Adipose tissue (tissue), 3 donors: Measurements from ENCODE around the gene SYNGR4. TPM values are rescaled to one million over a fixed set of nuclear protein-coding genes. Genes with fewer than 3 reads are reported as not detected.

Experiments
- H3K27ac ChIP-seq: one replicate; pipeline ENCODE4 v1.5.1; 2013; ENCODE audit warnings: low read depth, low read length
- WGBS, 3 donors: extraction: QIAGEN DNeasy Blood & Tissue Kit; methylation state at CpG; one replicate each; pipeline ENCODE4 v1.1.7; 2013; 5-methylcytosine and 5-hydroxymethylcytosine counted together
- polyA plus RNA-seq, 3 donors: library from polyadenylated mRNA; stranded (reverse); fragments of 200-250 nt; gene quantifications; one replicate each; pipeline ENCODE4 v1.2.3, GENCODE V29; 2013
- donor health status: healthy with polysubstance abuse.
- donor health status: Bipolar disorder and iron deficiency.
- donor health status: healthy.

SYNGR4 gene
- polyA plus RNA-seq, 3 donors: 0.94 TPM; not detected in 2

GRCh38 chr19:48413879-48414587 lies 49.9 kb downstream of the SYNGR4 start:
- WGBS, 3 donors: 44 to 45% (median 44%) methylated on average over 24 of the region's 24 CpGs
- H3K27ac ChIP-seq: no peak overlapping the region

GRCh38 chr19:48415395-48415794 lies 51.2 kb downstream of the SYNGR4 start:
- no peak overlapping the region for H3K27ac ChIP-seq
- 8 to 16% (median 12%) methylated on average over 9 to 14 of the region's 14 CpGs for WGBS, 3 donors

- no peak overlapping the region for H3K27ac ChIP-seq
- WGBS, 3 donors: 39 to 50% (median 41%) methylated on average over 30 of the region's 30 CpGs
Measured at GRCh38 chr19:48415806-48416221, 51.6 kb downstream of the SYNGR4 start.

GRCh38 chr19:48417421-48417820 lies 53.3 kb downstream of the SYNGR4 start:
- no peak overlapping the region for H3K27ac ChIP-seq
- WGBS, 3 donors: 67 to 86% (median 86%) methylated on average over 7 of the region's 7 CpGs

- no peak overlapping the region for H3K27ac ChIP-seq
- WGBS, 3 donors: 73 to 82% (median 75%) methylated on average over 6 of the region's 6 CpGs
Measured at GRCh38 chr19:48418317-48419064, 54.3 kb downstream of the SYNGR4 start.

- WGBS, 3 donors: 63 to 70% (median 67%) methylated on average over 31 of the region's 31 CpGs
- no peak overlapping the region for H3K27ac ChIP-seq
Measured at GRCh38 chr19:48419158-48419920, 55.2 kb downstream of the SYNGR4 start.

- no peak overlapping the region for H3K27ac ChIP-seq
- WGBS, 3 donors: 51 to 71% (median 63%) methylated on average over 16 of the region's 16 CpGs
Measured at GRCh38 chr19:48421548-48421947, 57.4 kb downstream of the SYNGR4 start.

GRCh38 chr19:48424694-48425219 lies 60.6 kb downstream of the SYNGR4 start:
- 16 to 46% (median 21%) methylated on average over 8 of the region's 8 CpGs for WGBS, 3 donors
- H3K27ac ChIP-seq: no peak overlapping the region

Other genes starting within 250 kb of the SYNGR4 start
- 10 to 100 TPM in 1 of 3 donors, 1 to 10 TPM in 2; 6.3 to 18.5 (median 7.4) TPM for gene LIG1, start 194.0 kb upstream of the SYNGR4 start, polyA plus RNA-seq
- 1 to 10 TPM; 3.0 to 7.8 (median 4.2) TPM for gene ZSWIM9, start 193.7 kb upstream of the SYNGR4 start, polyA plus RNA-seq
- 10 to 100 TPM; 15.4 to 41.2 (median 31.8) TPM for gene CARD8, start 108.5 kb upstream of the SYNGR4 start, polyA plus RNA-seq
- gene ZNF114, start 94.3 kb upstream of the SYNGR4 start, polyA plus RNA-seq: 1 to 10 TPM in 1 of 3 donors, under 1 TPM in 1, not detected in 1; 0.07 to 1.9 TPM
- gene EMP3, start 38.8 kb upstream of the SYNGR4 start, polyA plus RNA-seq: 100 to 1,000 TPM in 1 of 3 donors, 10 to 100 TPM in 1, 1 to 10 TPM in 1; 8.6 to 115 (median 89.1) TPM
- gene TMEM143, start 427 bp upstream of the SYNGR4 start, polyA plus RNA-seq: 10 to 100 TPM in 1 of 3 donors, 1 to 10 TPM in 2; 3.8 to 12.8 (median 7.4) TPM
- gene KDELR1, start 27.2 kb downstream of the SYNGR4 start, polyA plus RNA-seq: 10 to 100 TPM; 86.8 to 98.2 (median 95.7) TPM
- under 1 TPM; 0.07 to 0.34 (median 0.15) TPM for gene GRIN2D, start 29.3 kb downstream of the SYNGR4 start, polyA plus RNA-seq
- gene GRWD1, start 81.6 kb downstream of the SYNGR4 start, polyA plus RNA-seq: 10 to 100 TPM in 2 of 3 donors, 1 to 10 TPM in 1; 7.5 to 29.5 (median 12.7) TPM
- under 1 TPM; 0.11 to 0.58 (median 0.17) TPM for gene KCNJ14, start 91.2 kb downstream of the SYNGR4 start, polyA plus RNA-seq
- 10 to 100 TPM; 36.5 to 50.2 (median 40.7) TPM for gene CYTH2, start 105.0 kb downstream of the SYNGR4 start, polyA plus RNA-seq
- gene LMTK3, start 147.5 kb downstream of the SYNGR4 start, polyA plus RNA-seq: 1 to 10 TPM in 1 of 3 donors, under 1 TPM in 2; 0.22 to 1.6 (median 0.22) TPM
- under 1 TPM; 0.20 to 0.90 (median 0.45) TPM for gene SULT2B1, start 187.8 kb downstream of the SYNGR4 start, polyA plus RNA-seq
- not detected for gene SPACA4, start 242.4 kb downstream of the SYNGR4 start, polyA plus RNA-seq